Measurements from ENCODE around the gene NIT1. TPM values are rescaled to one million over a fixed set of nuclear protein-coding genes. Genes with fewer than 3 reads are reported as not detected.

The NIT1 gene
- total and polyA plus RNA-seq, 9 of the 15 experiments (the other 6 are each of a cell fraction or from before 2014, with no cell fraction given), result 18.4 to 76.0 (median 33.7) TPM

DNA sequence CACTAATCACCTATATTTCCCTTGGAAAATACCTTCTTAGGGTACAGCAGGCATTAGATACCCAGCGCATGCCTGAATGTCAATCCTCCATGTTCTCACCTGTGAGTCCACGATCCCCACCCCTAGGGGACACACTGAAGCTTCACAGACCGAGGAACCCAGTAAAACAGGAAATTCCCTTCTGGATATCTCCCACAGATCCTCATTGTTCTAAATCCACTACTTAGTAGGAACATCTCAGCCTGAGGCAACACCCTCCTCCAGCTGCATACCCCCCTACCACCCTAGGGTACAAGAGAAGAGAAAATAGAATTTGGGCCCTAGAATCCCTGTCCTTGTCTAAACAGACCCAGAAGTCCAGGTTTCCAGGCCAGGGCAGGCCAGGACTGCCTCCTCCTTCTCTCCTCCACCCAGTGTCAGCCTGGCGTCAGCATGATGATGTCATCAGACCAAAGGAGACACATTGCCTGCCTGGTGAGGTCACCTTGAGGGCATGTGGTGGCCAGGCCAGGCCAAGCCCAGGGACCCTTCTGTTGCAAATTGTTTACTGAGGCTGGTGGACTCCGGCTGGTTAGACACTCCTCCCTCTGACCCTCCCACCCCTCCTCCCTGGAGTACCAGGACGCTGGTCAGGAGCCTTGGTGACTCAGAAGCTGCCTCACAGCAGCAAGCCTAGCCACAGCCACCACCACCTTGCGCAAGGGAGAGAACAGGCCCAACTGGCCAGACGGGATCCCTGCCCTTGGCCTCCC, 34.7 kb upstream of the NIT1 start (continued):
- TF ChIP-seq, protein P1, sequence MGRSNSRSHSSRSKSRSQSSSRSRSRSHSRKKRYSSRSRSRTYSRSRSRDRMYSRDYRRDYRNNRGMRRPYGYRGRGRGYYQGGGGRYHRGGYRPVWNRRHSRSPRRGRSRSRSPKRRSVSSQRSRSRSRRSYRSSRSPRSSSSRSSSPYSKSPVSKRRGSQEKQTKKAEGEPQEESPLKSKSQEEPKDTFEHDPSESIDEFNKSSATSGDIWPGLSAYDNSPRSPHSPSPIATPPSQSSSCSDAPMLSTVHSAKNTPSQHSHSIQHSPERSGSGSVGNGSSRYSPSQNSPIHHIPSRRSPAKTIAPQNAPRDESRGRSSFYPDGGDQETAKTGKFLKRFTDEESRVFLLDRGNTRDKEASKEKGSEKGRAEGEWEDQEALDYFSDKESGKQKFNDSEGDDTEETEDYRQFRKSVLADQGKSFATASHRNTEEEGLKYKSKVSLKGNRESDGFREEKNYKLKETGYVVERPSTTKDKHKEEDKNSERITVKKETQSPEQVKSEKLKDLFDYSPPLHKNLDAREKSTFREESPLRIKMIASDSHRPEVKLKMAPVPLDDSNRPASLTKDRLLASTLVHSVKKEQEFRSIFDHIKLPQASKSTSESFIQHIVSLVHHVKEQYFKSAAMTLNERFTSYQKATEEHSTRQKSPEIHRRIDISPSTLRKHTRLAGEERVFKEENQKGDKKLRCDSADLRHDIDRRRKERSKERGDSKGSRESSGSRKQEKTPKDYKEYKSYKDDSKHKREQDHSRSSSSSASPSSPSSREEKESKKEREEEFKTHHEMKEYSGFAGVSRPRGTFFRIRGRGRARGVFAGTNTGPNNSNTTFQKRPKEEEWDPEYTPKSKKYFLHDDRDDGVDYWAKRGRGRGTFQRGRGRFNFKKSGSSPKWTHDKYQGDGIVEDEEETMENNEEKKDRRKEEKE (IDR thresholded peaks at IDR 0.05; ENCODE audit: borderline replicate concordance in 1 of 2, control insufficient read depth in 1 of 2, low read depth in 2 of 2, low read length in 1 of 2), result no peak
- no peak for TF ChIP-seq ZNF212 (CRISPR knock-in tag; IDR thresholded peaks at IDR 0.05)
- no peak for TF ChIP-seq ZNF384 (IDR thresholded peaks at IDR 0.05; ENCODE audit: low read depth, low read length)
- TF ChIP-seq HDAC2 (IDR thresholded peaks at IDR 0.05), result peak; percentile 15; the same call in 1 of the 2 replicates
- TF ChIP-seq, protein P2, sequence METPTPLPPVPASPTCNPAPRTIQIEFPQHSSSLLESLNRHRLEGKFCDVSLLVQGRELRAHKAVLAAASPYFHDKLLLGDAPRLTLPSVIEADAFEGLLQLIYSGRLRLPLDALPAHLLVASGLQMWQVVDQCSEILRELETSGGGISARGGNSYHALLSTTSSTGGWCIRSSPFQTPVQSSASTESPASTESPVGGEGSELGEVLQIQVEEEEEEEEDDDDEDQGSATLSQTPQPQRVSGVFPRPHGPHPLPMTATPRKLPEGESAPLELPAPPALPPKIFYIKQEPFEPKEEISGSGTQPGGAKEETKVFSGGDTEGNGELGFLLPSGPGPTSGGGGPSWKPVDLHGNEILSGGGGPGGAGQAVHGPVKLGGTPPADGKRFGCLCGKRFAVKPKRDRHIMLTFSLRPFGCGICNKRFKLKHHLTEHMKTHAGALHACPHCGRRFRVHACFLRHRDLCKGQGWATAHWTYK (CRISPR knock-in tag; IDR thresholded peaks at IDR 0.05), result no peak
- no peak for TF ChIP-seq ZC3H8 (IDR thresholded peaks at IDR 0.05)
- no peak for TF ChIP-seq SP2 (IDR thresholded peaks at IDR 0.05; ENCODE audit: extremely low read depth, low read depth, low read length, poor library complexity, severe bottlenecking)
- TF ChIP-seq ZNF347 (CRISPR knock-in tag; IDR thresholded peaks at IDR 0.05; ENCODE audit: low read depth), result no peak
- TF ChIP-seq PTTG1 (tag; IDR thresholded peaks at IDR 0.05; ENCODE audit: low read depth), result no peak
- no peak for TF ChIP-seq TFAM (CRISPR knock-in tag; conservative IDR thresholded peaks at IDR 0.05)
- no peak for TF ChIP-seq FOXK2 (conservative IDR thresholded peaks at IDR 0.05 in 1 of 2, IDR thresholded peaks at IDR 0.05 in 1 of 2; ENCODE audit: low read depth in 2 of 2)
- TF ChIP-seq EP400 (IDR thresholded peaks at IDR 0.05), result peak; percentile 32; the same call in 1 of the 2 replicates
- TF ChIP-seq, protein P3, sequence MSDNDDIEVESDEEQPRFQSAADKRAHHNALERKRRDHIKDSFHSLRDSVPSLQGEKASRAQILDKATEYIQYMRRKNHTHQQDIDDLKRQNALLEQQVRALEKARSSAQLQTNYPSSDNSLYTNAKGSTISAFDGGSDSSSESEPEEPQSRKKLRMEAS (CRISPR knock-in tag; IDR thresholded peaks at IDR 0.05), result peak; percentile 78
- no peak for TF ChIP-seq PHF21A (IDR thresholded peaks at IDR 0.05; ENCODE audit: borderline replicate concordance, low read depth)
- TF ChIP-seq CSDE1 (IDR thresholded peaks at IDR 0.05), result no peak
- TF ChIP-seq CBX8 (IDR thresholded peaks at IDR 0.05; ENCODE audit: borderline replicate concordance, extremely low read depth, low read depth, low read length, poor library complexity, severe bottlenecking), result no peak
- no peak for TF ChIP-seq KLF1 (tag; IDR thresholded peaks at IDR 0.05)
- no peak for TF ChIP-seq KDM2B (CRISPR knock-in tag; IDR thresholded peaks at IDR 0.05)
- TF ChIP-seq ZNF589 (CRISPR knock-in tag; IDR thresholded peaks at IDR 0.05; ENCODE audit: low read depth), result peak; percentile 53; the same call in 1 of the 2 replicates
- TF ChIP-seq CEBPB (tag; IDR thresholded peaks at IDR 0.05), result peak; percentile 96
- peak; percentile 38; the same call in 1 of the 2 replicates for TF ChIP-seq EHMT2 (IDR thresholded peaks at IDR 0.05)
- TF ChIP-seq NFATC3 (IDR thresholded peaks at IDR 0.05), result no peak
- no peak for TF ChIP-seq TARDBP (IDR thresholded peaks at IDR 0.05)
- no peak for TF ChIP-seq FUS (optimal IDR thresholded peaks at IDR 0.05; ENCODE audit: low read depth, low read length)
- TF ChIP-seq ZNF75A (CRISPR knock-in tag; IDR thresholded peaks at IDR 0.05), result no peak
- TF ChIP-seq GTF2F1 (IDR thresholded peaks at IDR 0.05; ENCODE audit: low read depth, low read length), result no peak
- TF ChIP-seq SREBF2 (CRISPR knock-in tag; IDR thresholded peaks at IDR 0.05), result no peak

Data from K562 (cell line).